Stimulated activated CD4-positive, alpha-beta T cell treated with anti-CD3 and anti-CD28 coated beads, Interleukin-4, amount 100 ng/mL, for 4 hours (primary cell): ENCODE measurements around the gene EVL.

Experiments used
- DNase-seq, 2 experiments: peaks; one replicate each; pipeline ENCODE4 v3.0.0-alpha.2; 2020

The EVL gene

GRCh38 chr14:100088226-100088625 is 23.0 kb downstream of the EVL start:
- no peak for DNase-seq

- DNase-seq, result no peak
Observed at GRCh38 chr14:100091386-100091785, 26.2 kb downstream of the EVL start.

GRCh38 chr14:100092832-100093231 is 27.6 kb downstream of the EVL start:
- DNase-seq, result no peak

GRCh38 chr14:100093319-100093718 is 28.1 kb downstream of the EVL start:
- no peak for DNase-seq

- no peak for DNase-seq
Observed at GRCh38 chr14:100096656-100097055, 31.4 kb downstream of the EVL start.

GRCh38 chr14:100098171-100098570 is 32.9 kb downstream of the EVL start:
- DNase-seq, result no peak

- no peak for DNase-seq
Observed at GRCh38 chr14:100100032-100100703, 34.9 kb downstream of the EVL start.

GRCh38 chr14:100102156-100102785 is 37.0 kb downstream of the EVL start:
- DNase-seq, result no peak

GRCh38 chr14:100103250-100104005 is 38.2 kb downstream of the EVL start:
- no peak for DNase-seq

GRCh38 chr14:100104006-100104352 is 38.8 kb downstream of the EVL start:
- no peak for DNase-seq

- DNase-seq, result no peak
Observed at GRCh38 chr14:100104523-100105300, 39.5 kb downstream of the EVL start.

GRCh38 chr14:100105357-100106169 is 40.3 kb downstream of the EVL start:
- DNase-seq, result no peak

GRCh38 chr14:100106250-100107112 is 41.3 kb downstream of the EVL start:
- DNase-seq, result peak; percentile 34 to 44

- DNase-seq, result no peak
Observed at GRCh38 chr14:100107236-100107635, 42.0 kb downstream of the EVL start.

- DNase-seq, result peak; percentile 84 to 87
Observed at GRCh38 chr14:100108042-100108825, 43.0 kb downstream of the EVL start.

- no peak for DNase-seq
Observed at GRCh38 chr14:100108840-100109593, 43.8 kb downstream of the EVL start.

- DNase-seq, result no peak
Observed at GRCh38 chr14:100109594-100109955, 44.4 kb downstream of the EVL start.

- DNase-seq, result no peak
Observed at GRCh38 chr14:100110816-100111215, 45.6 kb downstream of the EVL start.

GRCh38 chr14:100111931-100112704 is 46.9 kb downstream of the EVL start:
- DNase-seq, result no peak
